NCI-H1417 (cell line): ENCODE measurements around the gene CFB.

Source experiments
- DNase-seq, 3 experiments: peaks; one replicate each; lab custom pipeline; 2025; lab: John Stamatoyannopoulos, UW

CFB gene

GRCh38 chr6:31948753-31949413, 3.0 kb downstream of the CFB start:
- DNase-seq, result no peak

GRCh38 chr6:31949926-31950548, 4.1 kb downstream of the CFB start:
- no peak for DNase-seq

GRCh38 chr6:31952140-31952805, 6.4 kb downstream of the CFB start:
- peak; percentile 8 to 64 (median 16) for DNase-seq

- no peak for DNase-seq
Observed at GRCh38 chr6:31952890-31953289, 7.0 kb downstream of the CFB start.

- DNase-seq, result no peak
Observed at GRCh38 chr6:31954511-31954910, 8.6 kb downstream of the CFB start.

GRCh38 chr6:31956796-31957195, 10.9 kb downstream of the CFB start:
- no peak for DNase-seq

GRCh38 chr6:31958412-31958740, 12.5 kb downstream of the CFB start:
- no peak for DNase-seq

- peak; percentile 97 to 98 (median 97) for DNase-seq
Observed at GRCh38 chr6:31958741-31959739, 13.1 kb downstream of the CFB start, which contains the start of the genes NELFE and SKIC2. NELFE (minus strand) TSS chr6:31958971; CDS start chr6:31958446, 525 bp downstream. SKIC2 (plus strand) TSS chr6:31959175; CDS start chr6:31959193, 18 bp downstream.

GRCh38 chr6:31961616-31962015, 15.7 kb downstream of the CFB start:
- no peak for DNase-seq

- no peak for DNase-seq
Observed at GRCh38 chr6:31963921-31964320, 18.0 kb downstream of the CFB start.

- no peak for DNase-seq
Observed at GRCh38 chr6:31965700-31966099, 19.8 kb downstream of the CFB start.

- no peak for DNase-seq
Observed at GRCh38 chr6:31966506-31966905, 20.6 kb downstream of the CFB start.

- DNase-seq, result no peak
Observed at GRCh38 chr6:31966997-31967925, 21.4 kb downstream of the CFB start.

- no peak for DNase-seq
Observed at GRCh38 chr6:31967926-31968320, 22.0 kb downstream of the CFB start.

GRCh38 chr6:31968326-31968725, 22.4 kb downstream of the CFB start:
- no peak for DNase-seq

- no peak for DNase-seq
Observed at GRCh38 chr6:31968791-31969711, 23.2 kb downstream of the CFB start.

GRCh38 chr6:31969712-31970603, 24.1 kb downstream of the CFB start:
- no peak for DNase-seq

GRCh38 chr6:31970604-31971271, 24.8 kb downstream of the CFB start:
- DNase-seq, result peak in 2 of 3 experiments; percentile 51 to 69
